Activated CD8-positive, alpha-beta T cell treated with anti-CD3 and anti-CD28 coated beads for 36 hours (primary cell): Measurements from ENCODE around the gene NTF3. TPM values are rescaled to one million over a fixed set of nuclear protein-coding genes. Genes with fewer than 3 reads are reported as not detected.

Experiments used
- ATAC-seq: fragments of 200-7000 bp; cut with Tn5 transposase; one replicate; pipeline ENCODE4 v1.10.0; 2021; ENCODE audit warnings: mild to moderate bottlenecking, moderate library complexity
- CTCF ChIA-PET: fragments of 350-600 bp; sonication (Branson Sonifier 250); formaldehyde crosslinking; loops from one replicate; lab custom pipeline; 2021; ENCODE audit warnings: antibody characterized with exemption; lab: Charles Lee
- POLR2A ChIA-PET: fragments of 350-600 bp; sonication (Branson Sonifier 250); formaldehyde crosslinking; loops from one replicate; lab custom pipeline; 2021; ENCODE audit warnings: antibody characterized with exemption; lab: Charles Lee
- DNase-seq: peaks from one replicate; pipeline ENCODE4 v3.0.0-alpha.2; 2020
- H3K27ac Mint-ChIP-seq: one replicate; pipeline ENCODE4 v1.8.0; 2021; ENCODE audit warnings: mild to moderate bottlenecking, mixed read lengths
- H3K27me3 Mint-ChIP-seq: one replicate; pipeline ENCODE4 v1.8.0; 2021; ENCODE audit warnings: mixed read lengths
- H3K36me3 Mint-ChIP-seq: one replicate; pipeline ENCODE4 v1.8.0; 2021; ENCODE audit warnings: low read depth, mixed read lengths
- H3K4me1 Mint-ChIP-seq: one replicate; pipeline ENCODE4 v1.8.0; 2021; ENCODE audit warnings: low read depth, mixed read lengths
- H3K4me3 Mint-ChIP-seq: one replicate; pipeline ENCODE4 v1.8.0; 2021; ENCODE audit warnings: mild to moderate bottlenecking, moderate library complexity, mixed read lengths
- H3K9me3 Mint-ChIP-seq: one replicate; pipeline ENCODE4 v1.8.0; 2021; ENCODE audit warnings: mixed read lengths
- intact Hi-C: fragments of 100-400 bp; cut with micrococcal nuclease; formaldehyde crosslinking; loops from one replicate; pipeline ENCODE4 v1.10.0; 2022
- total RNA-seq, 2 experiments: library from RNA; stranded (reverse); gene quantifications; one replicate each; pipeline ENCODE4 v1.2.3, GENCODE V29; 2021
- TF ChIP-seq, protein P1 (sequence below): fragments of 200-600 bp; IDR thresholded peaks from one replicate; pipeline ENCODE4 v1.8.0; 2022; ENCODE audit warnings: antibody characterized with exemption, mild to moderate bottlenecking

NTF3 gene
- total RNA-seq, 2 experiments from 2014 or later, result not detected

DNA sequence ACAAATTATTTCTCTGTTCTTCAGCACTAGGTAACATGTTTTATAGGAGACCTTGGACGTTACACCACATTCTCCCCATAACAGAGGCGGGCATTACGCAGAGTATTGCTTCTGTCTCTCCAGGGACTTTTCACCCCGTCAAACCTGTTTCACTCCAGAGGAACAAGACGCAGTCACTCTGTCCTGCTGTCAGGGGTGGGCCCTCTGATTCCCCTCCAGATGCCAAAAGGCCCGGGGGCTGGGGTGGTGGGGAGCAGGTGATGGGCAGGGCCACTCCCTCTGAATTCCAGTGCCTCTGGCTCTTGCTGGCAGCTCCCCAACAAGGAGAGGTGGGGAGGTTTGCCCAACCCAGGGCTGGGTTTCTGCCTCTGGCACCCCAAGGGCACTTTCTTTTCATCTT lies 71.9 kb downstream of the NTF3 start:
- intact Hi-C loops, result no loop called here
- ATAC-seq (no peak), DNase-seq (no peak)
- H3K9me3 Mint-ChIP-seq, result no peaks in the 10 kb centered on the region
- H3K27ac Mint-ChIP-seq, result no peak overlapping the region
- H3K4me1 Mint-ChIP-seq, result no peaks in the 10 kb centered on the region
- no peak overlapping the region for H3K4me3 Mint-ChIP-seq
- CTCF ChIA-PET, result no interaction called here
- TF ChIP-seq, protein P1, sequence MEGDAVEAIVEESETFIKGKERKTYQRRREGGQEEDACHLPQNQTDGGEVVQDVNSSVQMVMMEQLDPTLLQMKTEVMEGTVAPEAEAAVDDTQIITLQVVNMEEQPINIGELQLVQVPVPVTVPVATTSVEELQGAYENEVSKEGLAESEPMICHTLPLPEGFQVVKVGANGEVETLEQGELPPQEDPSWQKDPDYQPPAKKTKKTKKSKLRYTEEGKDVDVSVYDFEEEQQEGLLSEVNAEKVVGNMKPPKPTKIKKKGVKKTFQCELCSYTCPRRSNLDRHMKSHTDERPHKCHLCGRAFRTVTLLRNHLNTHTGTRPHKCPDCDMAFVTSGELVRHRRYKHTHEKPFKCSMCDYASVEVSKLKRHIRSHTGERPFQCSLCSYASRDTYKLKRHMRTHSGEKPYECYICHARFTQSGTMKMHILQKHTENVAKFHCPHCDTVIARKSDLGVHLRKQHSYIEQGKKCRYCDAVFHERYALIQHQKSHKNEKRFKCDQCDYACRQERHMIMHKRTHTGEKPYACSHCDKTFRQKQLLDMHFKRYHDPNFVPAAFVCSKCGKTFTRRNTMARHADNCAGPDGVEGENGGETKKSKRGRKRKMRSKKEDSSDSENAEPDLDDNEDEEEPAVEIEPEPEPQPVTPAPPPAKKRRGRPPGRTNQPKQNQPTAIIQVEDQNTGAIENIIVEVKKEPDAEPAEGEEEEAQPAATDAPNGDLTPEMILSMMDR, result no peak
- peaks cover 5% of the 10 kb centered on the region for H3K27me3 Mint-ChIP-seq
- POLR2A ChIA-PET, result no interaction called here
- no peaks in the 10 kb centered on the region for H3K36me3 Mint-ChIP-seq

DNA sequence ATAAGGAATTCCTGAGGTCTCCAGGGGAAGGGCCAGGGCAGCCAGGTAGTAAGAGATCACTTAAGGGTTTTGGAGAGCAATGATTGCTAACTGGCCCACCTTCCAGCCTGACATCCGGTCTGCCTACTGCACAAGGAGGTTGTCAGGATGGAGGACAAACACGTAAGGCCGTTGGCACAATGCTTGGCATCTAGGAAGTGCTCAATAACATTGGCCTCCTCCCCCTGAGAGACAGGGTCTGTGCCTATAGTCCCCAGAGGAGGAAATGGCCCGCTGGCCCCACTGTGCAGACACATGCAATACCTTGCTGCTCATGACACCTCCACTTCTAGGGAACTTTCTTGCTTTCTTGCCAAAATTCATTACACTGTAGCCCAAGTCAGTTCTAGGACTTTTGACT lies 73.2 kb downstream of the NTF3 start:
- intact Hi-C loops, result no loop called here
- Mint-ChIP-seq H3K27ac (no peak overlapping the region), H3K4me3 (no peak overlapping the region), H3K9me3 (no peaks in the 10 kb centered on the region), H3K36me3 (no peaks in the 10 kb centered on the region), H3K27me3 (peaks cover 5% of the 10 kb centered on the region), H3K4me1 (no peaks in the 10 kb centered on the region)
- POLR2A ChIA-PET, result interaction anchor here (0.6 kb wide), 1 partner anchor 75 kb away, joined by 3 read pairs; no protein-coding TSS in a partner anchor
- CTCF ChIA-PET, result no interaction called here
- ATAC-seq, result no peak
- DNase-seq, result no peak
- TF ChIP-seq, protein P1, result no peak

DNA sequence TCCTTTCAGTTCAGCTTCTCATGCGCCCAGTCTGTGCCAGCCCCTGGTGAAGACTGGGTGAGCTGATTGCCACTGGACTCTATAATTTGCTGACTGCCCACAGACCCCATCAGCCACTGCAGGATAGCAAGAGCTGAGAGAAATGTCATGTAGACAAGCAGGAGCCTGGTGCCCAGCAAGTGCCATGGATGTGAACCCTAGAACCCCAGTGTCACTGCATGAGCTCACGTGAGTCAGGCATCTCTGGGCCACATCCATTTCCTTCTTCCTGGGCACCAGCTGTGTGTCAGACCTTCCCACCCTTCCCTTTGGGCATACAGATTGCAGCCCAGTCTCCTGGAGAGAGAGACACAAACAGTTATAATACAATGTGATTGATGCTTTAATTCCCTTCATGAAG lies 73.8 kb downstream of the NTF3 start:
- H3K36me3 Mint-ChIP-seq, result no peaks in the 10 kb centered on the region
- intact Hi-C loops, result no loop called here
- ChIA-PET CTCF (no interaction called here), POLR2A (interaction anchor here (0.6 kb wide), 1 partner anchor 76 kb away, joined by 3 read pairs; no protein-coding TSS in a partner anchor)
- H3K4me1 Mint-ChIP-seq, result no peaks in the 10 kb centered on the region
- no peaks in the 10 kb centered on the region for H3K9me3 Mint-ChIP-seq
- H3K4me3 Mint-ChIP-seq, result no peak overlapping the region
- ATAC-seq (no peak), DNase-seq (no peak)
- TF ChIP-seq, protein P1, result no peak
- H3K27me3 Mint-ChIP-seq, result peaks cover 5% of the 10 kb centered on the region
- H3K27ac Mint-ChIP-seq, result no peak overlapping the region

DNA sequence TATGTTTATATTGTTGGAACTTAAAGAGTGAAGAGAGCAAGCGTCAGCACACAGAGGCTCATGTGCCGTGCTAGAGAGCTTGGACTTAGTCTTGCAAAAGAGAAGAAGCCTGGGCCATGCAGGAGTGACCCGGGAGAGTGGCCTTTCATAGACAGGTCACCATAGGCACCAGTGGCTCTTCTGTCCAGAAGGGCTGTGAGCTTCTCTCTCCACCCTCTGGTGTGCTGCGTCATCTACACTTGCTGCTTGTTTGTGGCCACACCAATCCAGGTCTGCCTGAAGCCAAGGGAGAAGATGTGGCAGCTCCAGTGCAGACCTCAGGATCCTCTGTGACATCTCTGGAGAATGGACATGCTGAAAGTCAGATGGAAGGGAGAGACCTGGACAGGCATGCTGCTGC lies 74.4 kb downstream of the NTF3 start:
- CTCF ChIA-PET, result no interaction called here
- Mint-ChIP-seq H3K27me3 (peaks cover 10% of the 10 kb centered on the region), H3K36me3 (no peaks in the 10 kb centered on the region), H3K4me1 (no peaks in the 10 kb centered on the region), H3K9me3 (no peaks in the 10 kb centered on the region), H3K4me3 (no peak overlapping the region), H3K27ac (no peak overlapping the region)
- no peak for DNase-seq
- no peak for ATAC-seq
- intact Hi-C loops, result no loop called here
- TF ChIP-seq, protein P1, result no peak
- POLR2A ChIA-PET, result no interaction called here

DNA sequence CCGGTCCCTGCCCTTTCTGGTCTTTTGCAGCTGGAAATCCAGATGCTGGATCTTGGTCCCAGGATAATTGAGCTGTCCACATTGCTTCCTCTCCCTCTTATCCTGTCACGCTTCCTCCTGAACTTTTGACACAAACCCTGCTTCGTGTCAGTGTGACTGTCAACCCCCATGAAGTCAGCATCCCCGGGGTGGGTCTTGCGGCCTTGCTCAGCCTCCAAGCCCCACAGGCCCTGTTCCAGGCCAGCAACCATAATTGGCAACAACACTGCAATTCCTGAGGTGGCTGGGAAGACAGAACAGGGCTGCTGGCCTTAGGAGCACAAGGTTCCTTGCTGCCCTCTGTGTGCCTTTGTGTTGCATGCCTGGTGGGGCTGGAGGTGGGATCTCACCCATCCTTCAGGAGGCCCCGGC lies 74.9 kb downstream of the NTF3 start:
- H3K27ac Mint-ChIP-seq, result no peak overlapping the region
- no peak overlapping the region for H3K4me3 Mint-ChIP-seq
- no peaks in the 10 kb centered on the region for H3K9me3 Mint-ChIP-seq
- H3K27me3 Mint-ChIP-seq, result peaks cover 6% of the 10 kb centered on the region
- ChIA-PET POLR2A (no interaction called here), CTCF (no interaction called here)
- no peak for DNase-seq
- no peaks in the 10 kb centered on the region for H3K4me1 Mint-ChIP-seq
- TF ChIP-seq, protein P1, result no peak
- H3K36me3 Mint-ChIP-seq, result no peaks in the 10 kb centered on the region
- no peak for ATAC-seq
- intact Hi-C loops, result no loop called here
